ENCODE measurements around the gene NAA20. TPM values are rescaled to one million over a fixed set of nuclear protein-coding genes. Genes with fewer than 3 reads are reported as not detected.
A peak's percentile ranks its signal among the peaks of the same experiment; 100 is the strongest.

NAA20 gene
- total RNA-seq, 6 donors from 2014 or later: 17.8 to 56.5 (median 49.4) TPM

GRCh38 chr20:20022498-20022897 is 5.3 kb downstream of the NAA20 start:
- Histone ChIP-seq H3K4me1 (peaks cover 18 to 44% (median 22%) of the 10 kb centered on the region in 4 donors), H3K27me3 (no peaks in the 10 kb centered on the region), H3K9me3 (no peaks in the 10 kb centered on the region), H3K36me3 (peaks cover 0 to 24% (median 6%) of the 10 kb centered on the region in 4 donors), H3K4me3 (no peak overlapping the region), H3K27ac (peak overlapping the region in 1 of 4 donors; percentile 2)
- DNase-seq: no peak
- no peak for ATAC-seq (ENCODE audit: low FRiP score in 2 of 2)
- TF ChIP-seq POLR2AphosphoS5 (IDR thresholded peaks at IDR 0.05): no peak
- no peak for TF ChIP-seq EP300 (IDR thresholded peaks at IDR 0.05)
- no peak for TF ChIP-seq POLR2A (IDR thresholded peaks at IDR 0.05)
- no peak for TF ChIP-seq CTCF (IDR thresholded peaks at IDR 0.05)

GRCh38 chr20:20023395-20023794 is 6.2 kb downstream of the NAA20 start:
- Histone ChIP-seq H3K27me3 (no peaks in the 10 kb centered on the region), H3K36me3 (peaks cover 0 to 33% (median 10%) of the 10 kb centered on the region in 4 donors), H3K9me3 (no peaks in the 10 kb centered on the region), H3K4me1 (peaks cover 13 to 35% (median 15%) of the 10 kb centered on the region in 4 donors), H3K4me3 (no peak overlapping the region), H3K27ac (no peak overlapping the region)
- DNase-seq (no peak), ATAC-seq (ENCODE audit: low FRiP score in 2 of 2) (no peak)
- WGBS, 2 donors: 88 to 96% methylated on average over 3 of the region's 3 CpGs
- TF ChIP-seq EP300 (IDR thresholded peaks at IDR 0.05): no peak
- TF ChIP-seq POLR2A (IDR thresholded peaks at IDR 0.05): no peak
- TF ChIP-seq CTCF (IDR thresholded peaks at IDR 0.05): no peak
- no peak for TF ChIP-seq POLR2AphosphoS5 (IDR thresholded peaks at IDR 0.05)

- Histone ChIP-seq H3K4me1 (peaks cover 3 to 19% (median 5%) of the 10 kb centered on the region in 4 donors), H3K9me3 (no peaks in the 10 kb centered on the region), H3K36me3 (peaks cover 4 to 43% (median 13%) of the 10 kb centered on the region in 4 donors), H3K4me3 (no peak overlapping the region), H3K27me3 (no peaks in the 10 kb centered on the region), H3K27ac (no peak overlapping the region)
- DNase-seq (no peak), ATAC-seq (ENCODE audit: low FRiP score in 2 of 2) (no peak)
- no peak for TF ChIP-seq POLR2A (IDR thresholded peaks at IDR 0.05)
- no peak for TF ChIP-seq EP300 (IDR thresholded peaks at IDR 0.05)
- no peak for TF ChIP-seq CTCF (IDR thresholded peaks at IDR 0.05)
- TF ChIP-seq POLR2AphosphoS5 (IDR thresholded peaks at IDR 0.05): no peak
These were observed 7.8 kb downstream of the NAA20 start for GRCh38 chr20:20024942-20025341.

- Histone ChIP-seq H3K27ac (no peak overlapping the region), H3K36me3 (peaks cover 6 to 65% (median 20%) of the 10 kb centered on the region in 4 donors), H3K4me3 (no peak overlapping the region), H3K9me3 (no peaks in the 10 kb centered on the region), H3K27me3 (no peaks in the 10 kb centered on the region), H3K4me1 (peaks cover 0 to under 1% (median 0%) of the 10 kb centered on the region in 4 donors)
- DNase-seq: no peak
- 83 to 88% methylated on average over 2 of the region's 2 CpGs for WGBS, 2 donors
- no peak for ATAC-seq (ENCODE audit: low FRiP score in 2 of 2)
- TF ChIP-seq CTCF (IDR thresholded peaks at IDR 0.05): no peak
- TF ChIP-seq EP300 (IDR thresholded peaks at IDR 0.05): no peak
- no peak for TF ChIP-seq POLR2A (IDR thresholded peaks at IDR 0.05)
- no peak for TF ChIP-seq POLR2AphosphoS5 (IDR thresholded peaks at IDR 0.05)
These were observed 10.1 kb downstream of the NAA20 start for GRCh38 chr20:20027284-20027683.

GRCh38 chr20:20031790-20032189 is 14.6 kb downstream of the NAA20 start:
- no peak for DNase-seq
- 88 to 90% methylated on average over 5 of the region's 5 CpGs for WGBS, 2 donors
- peaks cover 6 to 97% (median 42%) of the 10 kb centered on the region in 4 donors for H3K36me3 ChIP-seq
- no peaks in the 10 kb centered on the region for H3K9me3 ChIP-seq
- no peaks in the 10 kb centered on the region for H3K27me3 ChIP-seq
- H3K27ac ChIP-seq: no peak overlapping the region
- TF ChIP-seq POLR2A (IDR thresholded peaks at IDR 0.05): no peak
- no peak for TF ChIP-seq POLR2AphosphoS5 (IDR thresholded peaks at IDR 0.05)
- TF ChIP-seq CTCF (IDR thresholded peaks at IDR 0.05): no peak
- TF ChIP-seq EP300 (IDR thresholded peaks at IDR 0.05): no peak
- no peaks in the 10 kb centered on the region for H3K4me1 ChIP-seq
- no peak overlapping the region for H3K4me3 ChIP-seq
- ATAC-seq (ENCODE audit: low FRiP score in 2 of 2): no peak

All from upper lobe of left lung (tissue), 6 donors.